GM19438 (cell line): ENCODE results near the gene ZFAND3.

Source experiments
- ATAC-seq: cut with Tn5 transposase; IDR thresholded peaks from one replicate; pipeline ENCODE4 v1.9.1; 2021; ENCODE audit warnings: low read depth; ENCODE audit not compliant: unreplicated experiment

The ZFAND3 gene

DNA sequence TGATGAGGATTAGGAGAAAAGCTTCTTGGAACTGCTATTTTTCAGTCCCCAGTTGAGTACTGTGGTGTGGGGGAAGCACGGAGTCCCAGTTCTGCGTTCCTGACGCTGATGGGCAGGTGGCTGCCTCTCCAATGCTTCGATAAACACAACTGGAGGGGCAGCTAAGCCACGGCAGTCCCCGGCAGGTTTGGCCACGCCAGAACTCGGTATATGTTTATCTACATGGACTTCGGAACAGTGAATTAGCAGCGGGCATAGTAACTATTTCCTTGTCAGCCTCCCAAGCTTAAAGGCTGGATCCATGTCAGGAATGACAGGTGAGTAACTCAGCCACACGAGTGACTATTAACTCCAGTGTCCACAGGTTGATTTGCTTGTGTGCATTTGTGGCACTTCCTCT lies 354.4 kb downstream of the ZFAND3 start:
- ATAC-seq: no peak

DNA sequence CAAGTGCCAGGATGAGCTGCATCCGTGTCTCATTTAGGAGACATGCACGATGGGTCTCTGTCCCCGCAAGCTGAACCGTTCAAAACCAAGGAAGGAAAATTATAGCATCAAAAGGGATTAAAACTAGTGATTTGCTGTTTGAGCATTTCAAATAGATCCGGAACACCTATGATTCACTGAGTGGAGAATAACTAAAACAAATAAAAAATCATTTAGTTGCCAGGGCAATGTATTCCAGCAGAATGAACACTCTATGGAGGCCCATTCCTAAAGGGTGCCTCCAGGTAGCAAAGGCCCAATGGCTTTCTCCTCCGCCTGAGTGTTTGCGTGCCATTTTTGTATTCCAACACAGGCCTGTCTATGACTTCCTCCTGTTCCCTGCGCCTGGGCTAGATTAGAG lies 354.8 kb downstream of the ZFAND3 start:
- no peak for ATAC-seq

- ATAC-seq: no peak
Measured at GRCh38 chr6:38174806-38175495, 355.4 kb downstream of the ZFAND3 start.

DNA sequence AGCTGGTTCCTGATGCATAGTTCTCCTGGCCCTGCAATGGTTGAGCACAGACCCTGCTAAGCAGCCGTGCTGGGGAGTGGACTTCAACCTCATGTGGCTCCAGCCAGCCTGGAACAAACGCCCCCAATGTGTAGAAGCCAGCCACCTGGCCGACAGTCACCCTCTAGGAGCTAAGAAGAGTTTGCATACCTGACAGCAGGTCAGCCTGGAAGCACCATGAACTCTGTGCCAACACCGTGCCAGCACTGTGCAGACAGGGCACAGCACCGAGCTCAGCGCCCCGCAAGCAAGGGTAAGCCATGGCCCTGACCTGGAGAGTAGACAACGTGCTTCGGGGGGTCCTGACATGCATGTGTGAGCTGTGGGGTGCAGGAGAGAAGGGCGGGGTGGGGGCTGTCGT lies 356.3 kb downstream of the ZFAND3 start:
- ATAC-seq: no peak

- ATAC-seq: no peak
Measured at GRCh38 chr6:38176797-38177751, 357.5 kb downstream of the ZFAND3 start.

DNA sequence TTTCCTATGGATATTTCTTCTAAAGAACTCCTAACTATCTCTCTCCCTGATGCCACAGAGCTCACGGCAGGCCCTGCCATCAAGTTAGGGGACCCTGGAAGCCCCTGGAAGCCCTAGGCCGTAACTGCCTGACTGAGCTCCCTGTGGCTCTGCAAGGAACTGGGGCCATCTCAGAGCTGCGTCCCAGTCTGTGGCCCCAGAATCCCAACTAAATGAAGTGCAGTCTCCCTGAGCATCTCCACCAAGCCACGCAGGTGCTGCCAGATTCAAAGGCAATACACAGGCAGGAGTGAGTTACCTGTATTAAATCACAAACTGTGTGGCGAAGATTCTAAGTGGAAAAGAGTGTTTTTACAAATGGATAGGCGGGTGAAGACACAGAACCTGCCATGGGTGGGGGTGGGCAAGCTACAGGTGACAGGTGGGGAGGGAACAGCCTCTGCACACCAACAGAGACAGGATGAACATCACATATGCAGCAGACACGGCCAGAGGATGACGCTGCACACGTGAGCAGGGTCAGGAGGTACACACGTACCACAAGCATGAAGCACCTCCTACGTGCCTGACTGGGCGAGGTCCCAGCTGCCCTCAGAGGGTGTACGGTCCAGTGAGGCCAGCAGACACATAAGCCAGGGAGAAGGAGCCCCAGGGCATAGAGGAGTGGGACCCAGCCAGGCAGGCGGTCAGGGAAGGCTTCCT lies 358.5 kb downstream of the ZFAND3 start:
- no peak for ATAC-seq

DNA sequence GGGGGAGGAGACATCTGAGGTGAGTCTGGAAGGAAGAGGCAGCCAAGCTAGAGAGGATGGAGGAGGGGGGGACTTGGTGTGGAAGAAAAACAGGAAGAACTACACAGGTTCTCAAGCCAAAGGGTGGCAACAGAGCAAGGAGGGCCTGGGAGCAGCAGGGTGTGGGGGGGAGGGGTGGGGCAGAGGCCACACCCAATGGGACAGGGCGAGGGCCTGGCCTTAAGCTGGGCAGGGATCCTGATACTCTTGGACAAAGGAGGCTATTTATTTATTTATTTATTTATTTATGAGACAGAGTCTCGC lies 359.0 kb downstream of the ZFAND3 start:
- ATAC-seq: no peak

GRCh38 chr6:38179300-38179699 lies 359.8 kb downstream of the ZFAND3 start:
- ATAC-seq: no peak

DNA sequence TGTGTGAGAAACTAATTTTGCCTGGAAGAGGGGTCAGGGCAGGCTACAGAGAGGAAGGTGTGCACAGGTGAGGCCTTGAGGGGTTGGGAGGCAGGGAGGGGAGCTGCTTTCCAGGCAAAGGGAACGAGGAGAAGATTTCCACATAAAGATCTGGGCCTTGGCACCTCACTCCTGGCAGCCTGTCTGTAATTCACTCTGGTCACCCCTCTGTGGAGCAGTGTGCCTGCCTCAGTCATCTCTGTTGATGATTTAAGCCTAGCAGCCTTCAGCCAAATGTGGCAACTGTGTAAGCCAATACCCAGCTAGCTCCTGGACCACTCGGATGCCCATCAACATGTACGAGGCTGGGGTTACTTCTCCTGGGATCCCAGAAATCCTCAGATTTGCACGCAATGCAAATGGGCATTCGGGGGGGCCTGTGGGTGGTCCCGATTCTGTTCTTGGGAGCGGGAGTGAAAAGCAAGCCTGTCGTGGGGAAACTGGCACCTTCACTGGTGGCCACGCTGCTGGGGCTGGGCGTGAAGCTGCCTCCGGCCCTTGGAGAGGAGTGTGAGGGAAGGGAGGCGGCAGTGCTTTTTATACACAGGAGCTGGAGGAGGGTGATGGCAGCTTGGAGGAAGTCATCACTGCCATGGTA lies 360.4 kb downstream of the ZFAND3 start:
- no peak for ATAC-seq

DNA sequence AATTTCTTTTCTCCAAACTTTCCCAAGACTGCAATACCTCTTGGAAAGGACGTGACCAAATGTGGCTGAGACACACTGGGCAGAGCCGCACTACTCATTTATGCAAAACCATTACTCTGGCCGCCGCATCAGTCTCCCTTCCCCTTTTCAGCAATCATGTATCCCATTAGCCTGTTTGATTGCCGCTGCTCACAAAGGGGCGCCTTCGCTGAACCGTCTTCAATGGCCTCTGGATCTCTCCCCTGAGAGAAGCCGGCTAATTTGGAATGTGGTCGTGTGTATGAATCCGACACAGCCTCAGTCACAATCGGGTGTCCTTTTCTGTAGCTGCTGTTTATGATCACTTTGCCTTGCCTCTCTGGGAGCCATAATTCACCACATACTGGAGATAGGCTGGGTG lies 361.1 kb downstream of the ZFAND3 start:
- ATAC-seq: no peak

GRCh38 chr6:38182426-38182825 lies 362.9 kb downstream of the ZFAND3 start:
- no peak for ATAC-seq

DNA sequence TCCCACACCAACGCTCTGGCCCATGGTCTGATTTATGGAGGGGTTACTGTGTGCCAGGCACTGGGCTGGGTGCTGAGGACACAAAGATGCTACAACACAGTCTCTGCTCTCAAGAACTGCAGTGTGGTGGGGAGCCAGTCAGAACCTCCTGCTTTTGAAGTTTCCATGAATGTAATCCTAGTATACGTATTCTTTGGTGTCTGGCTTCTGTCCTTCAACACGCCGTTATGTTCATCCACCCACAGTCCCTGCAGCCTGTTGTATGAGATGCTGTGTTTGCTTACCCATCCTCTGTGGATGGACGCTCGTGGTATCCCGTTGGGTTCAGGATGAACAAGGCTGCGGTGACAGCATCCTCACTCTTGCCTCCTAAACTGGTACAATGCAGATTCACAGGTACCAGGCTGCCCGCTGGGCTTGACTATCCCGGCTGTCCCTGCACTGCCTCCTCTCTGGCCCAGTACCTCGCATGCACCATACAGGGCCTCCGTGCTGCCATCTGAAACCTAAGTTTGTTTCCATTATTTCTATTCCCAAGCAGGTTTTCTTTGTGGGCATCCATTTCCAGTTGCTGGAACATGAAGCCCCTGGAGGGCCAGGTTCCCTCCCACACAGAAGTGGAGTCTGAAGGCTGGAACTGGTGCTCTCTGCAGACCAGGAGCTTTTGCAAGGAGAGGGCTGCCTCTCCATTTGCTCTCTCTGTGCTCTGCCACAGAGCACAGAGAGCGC lies 364.5 kb downstream of the ZFAND3 start:
- no peak for ATAC-seq

GRCh38 chr6:38184585-38185080 lies 365.1 kb downstream of the ZFAND3 start:
- no peak for ATAC-seq

- ATAC-seq: no peak
Measured at GRCh38 chr6:38185244-38185643, 365.7 kb downstream of the ZFAND3 start.

DNA sequence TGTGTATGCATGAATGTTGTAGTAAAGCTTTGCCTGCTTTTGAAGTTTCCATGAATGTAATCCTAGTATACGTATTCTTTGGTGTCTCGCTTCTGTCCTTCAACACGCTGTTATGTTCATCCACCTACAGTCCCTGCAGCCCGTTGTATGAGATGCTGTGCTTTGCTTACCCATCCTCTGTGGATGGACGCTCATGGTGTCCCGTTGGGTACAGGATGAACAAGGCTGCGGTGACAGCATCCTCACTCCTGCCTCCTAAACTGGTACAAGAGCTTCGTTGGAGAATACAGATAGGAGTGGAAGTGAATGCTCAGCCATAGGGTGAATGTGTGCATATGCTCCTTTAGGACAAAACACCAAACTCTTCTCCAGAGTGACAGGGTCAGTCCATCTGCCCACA lies 366.2 kb downstream of the ZFAND3 start:
- no peak for ATAC-seq

DNA sequence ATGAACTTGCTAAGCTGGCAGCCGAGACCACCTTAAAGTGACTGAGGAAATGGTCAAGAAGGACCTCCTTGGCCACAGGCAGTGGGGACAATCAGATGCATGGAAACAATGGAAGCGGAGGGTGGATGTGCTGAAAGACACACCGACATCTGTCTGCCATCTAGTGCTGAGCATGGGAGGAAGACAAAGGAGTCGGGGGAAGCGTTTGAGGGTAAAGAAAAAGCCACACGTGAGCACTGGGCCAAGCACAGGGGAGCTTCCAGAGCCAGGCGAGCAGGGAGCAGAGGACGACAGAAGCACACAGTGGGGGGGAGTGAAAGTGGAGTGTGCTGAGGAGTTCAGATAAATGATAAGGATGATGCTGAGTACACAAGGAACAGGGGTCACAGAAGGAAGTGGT lies 367.8 kb downstream of the ZFAND3 start:
- no peak for ATAC-seq

DNA sequence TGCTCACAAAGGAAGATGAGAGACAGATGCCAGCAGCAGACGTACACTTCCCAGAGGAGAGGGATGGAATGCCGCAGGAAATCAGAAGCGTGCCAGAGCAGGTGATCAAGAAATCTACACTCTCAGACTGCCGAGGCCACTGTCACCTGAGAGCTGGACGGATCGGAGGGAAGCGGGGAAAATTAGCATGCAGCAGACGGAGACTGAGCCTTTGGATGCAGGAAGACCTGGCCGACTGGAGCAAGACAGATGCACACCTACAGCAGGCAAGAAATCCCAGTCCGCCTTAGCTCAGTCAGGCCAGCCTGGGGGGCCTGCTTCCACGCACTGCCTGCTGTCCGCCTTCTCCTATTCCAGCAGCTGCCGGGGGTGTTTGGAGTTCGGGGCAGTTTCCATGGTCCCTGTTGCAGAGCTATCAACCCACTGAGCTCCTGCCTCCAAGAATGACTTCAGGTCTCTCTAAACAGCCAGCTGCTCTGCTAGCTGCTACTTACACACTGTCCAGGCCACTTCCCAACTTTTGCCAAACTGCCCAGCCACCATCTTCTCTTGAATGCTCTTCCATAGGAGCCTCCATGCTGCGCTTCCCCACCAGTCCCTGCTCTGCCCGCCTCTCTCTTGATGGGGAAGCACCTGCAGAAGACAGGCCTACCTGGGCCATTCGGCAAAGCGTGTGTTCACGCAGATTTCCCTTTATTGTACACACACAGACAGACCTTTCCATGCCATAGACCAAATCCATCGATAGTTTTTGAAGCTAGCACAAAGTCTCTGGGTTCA lies 368.5 kb downstream of the ZFAND3 start:
- ATAC-seq: no peak

DNA sequence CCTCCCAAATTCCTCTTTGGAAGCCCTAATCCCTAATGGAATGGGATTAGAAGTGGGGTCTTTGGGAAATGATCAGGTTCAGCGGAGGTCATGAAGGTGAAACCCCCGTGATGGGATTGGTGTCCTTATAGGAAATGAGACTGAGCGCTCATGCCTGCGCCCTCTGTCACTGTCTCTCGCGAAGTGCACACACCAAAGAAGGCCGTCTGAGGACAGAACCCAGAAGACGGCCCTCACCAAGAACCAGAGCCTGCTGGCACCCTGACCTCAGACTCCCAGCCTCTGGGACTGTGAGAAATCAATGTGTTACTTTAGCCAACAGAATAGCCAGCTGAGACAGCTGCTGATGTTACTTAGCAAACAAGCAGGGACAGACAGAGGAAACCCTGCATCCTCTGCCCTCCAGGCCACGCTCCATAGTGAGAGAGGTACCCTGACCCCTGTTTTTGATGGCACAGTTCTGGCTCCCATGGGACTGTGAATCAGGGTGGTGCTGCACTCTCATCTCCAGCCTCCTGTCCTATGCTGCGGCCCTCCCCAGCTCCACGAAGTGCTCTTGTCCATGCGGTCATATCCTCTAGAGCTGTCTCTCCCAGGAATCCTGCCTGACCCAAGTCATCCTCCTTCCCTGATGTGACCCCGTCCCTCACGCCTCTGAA lies 369.3 kb downstream of the ZFAND3 start:
- no peak for ATAC-seq

DNA sequence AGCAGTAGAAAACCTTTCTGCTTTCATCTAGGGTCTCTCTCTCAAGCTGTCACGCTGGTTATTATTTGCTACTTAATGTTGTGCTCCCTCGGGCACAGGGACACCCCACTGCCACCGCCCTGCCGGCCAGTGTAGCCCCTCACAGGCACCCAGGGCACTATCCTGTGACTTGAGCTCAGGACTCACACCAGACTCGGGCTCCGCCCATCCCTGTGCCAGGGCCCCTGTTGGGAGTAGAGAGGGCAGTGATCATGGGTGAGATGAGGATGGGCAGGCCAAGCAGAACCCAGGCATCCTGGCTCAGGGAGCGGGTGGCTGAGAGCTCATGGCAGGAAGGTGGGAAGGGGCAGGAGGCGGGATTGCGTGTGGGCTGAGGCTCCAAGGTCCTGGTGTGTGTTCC lies 371.9 kb downstream of the ZFAND3 start:
- no peak for ATAC-seq
